ENCODE data around the gene CCDC57.
"Not testable (repeated sequence)": the region's sequence is repeated elsewhere in the genome, so short reads cannot be mapped to it uniquely, and the experiment has no call there.

CCDC57 gene

DNA sequence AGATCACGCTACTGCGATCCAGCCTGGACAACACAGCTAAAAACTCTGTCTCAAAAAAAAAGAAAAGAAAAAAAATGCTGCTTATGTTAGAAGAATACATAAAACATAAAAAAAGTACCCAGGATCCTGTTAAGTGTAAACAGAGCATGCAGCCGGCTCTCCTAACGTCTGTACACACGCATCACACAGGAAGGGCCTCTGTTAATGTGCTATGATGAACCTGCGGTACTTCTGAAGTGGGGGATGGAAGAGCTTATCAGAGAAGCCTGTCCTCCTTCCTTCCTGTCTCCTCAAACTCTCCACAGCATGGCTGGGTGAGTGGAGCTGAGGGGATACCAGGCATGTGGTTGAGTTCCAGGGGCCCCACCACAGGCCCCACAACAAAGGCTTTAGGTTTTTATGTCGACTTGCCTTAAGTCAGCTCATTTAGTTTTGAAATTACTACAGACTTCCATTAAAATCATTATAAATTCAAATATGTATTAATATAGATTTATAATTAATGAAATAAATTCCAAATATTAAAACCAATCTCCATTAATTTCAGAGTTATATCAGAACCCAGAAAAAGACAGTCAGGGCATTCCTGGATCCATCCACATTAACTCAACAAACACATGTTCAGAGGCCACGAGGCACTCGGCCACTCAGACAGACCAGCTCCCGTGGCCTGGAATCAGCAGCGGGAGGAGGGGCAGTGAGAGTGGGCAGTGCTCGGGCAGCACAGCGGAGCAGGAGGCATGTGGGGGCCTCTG lies 11.7 kb downstream of the CCDC57 start:
- peak; percentile 30 to 62 for DNase-seq

DNA sequence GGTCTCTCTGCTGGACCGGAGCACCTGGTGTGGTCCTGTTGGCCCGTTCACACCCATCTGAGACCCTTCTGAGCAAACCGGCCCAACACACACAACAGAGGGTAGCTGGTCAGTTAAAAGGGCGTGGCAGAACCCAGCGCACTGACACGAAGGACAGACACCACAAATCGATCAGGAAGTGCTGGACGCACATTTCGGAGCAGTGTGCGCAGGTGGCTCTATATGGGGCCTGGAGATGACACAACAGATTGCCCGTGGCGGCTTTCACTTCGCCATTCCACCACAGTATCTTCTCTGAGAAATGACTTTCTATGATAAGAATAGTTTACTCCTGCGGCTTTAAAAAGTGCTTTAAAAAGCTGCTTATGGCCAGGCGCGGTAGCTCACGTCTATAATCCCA lies 12.5 kb downstream of the CCDC57 start:
- no peak for DNase-seq

DNA sequence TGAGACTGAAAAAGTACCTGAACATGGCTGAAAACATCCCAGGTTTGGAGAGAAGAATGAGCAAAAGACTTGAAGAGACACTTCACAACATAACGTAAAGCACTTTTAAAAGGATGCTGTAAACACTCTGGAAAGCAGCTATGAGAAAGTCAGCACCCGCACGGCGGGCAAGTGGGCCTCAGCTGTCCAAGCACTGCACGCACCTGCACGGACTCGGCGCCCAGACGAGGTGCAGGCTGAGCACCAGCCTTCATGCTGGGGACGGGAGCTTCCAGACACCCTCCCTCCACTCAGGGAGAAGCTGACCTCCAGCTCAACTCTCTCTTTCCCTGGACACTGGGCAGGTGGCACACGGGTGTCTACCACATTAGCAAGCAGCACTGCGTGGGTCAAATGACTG lies 13.1 kb downstream of the CCDC57 start:
- DNase-seq, result no peak

DNA sequence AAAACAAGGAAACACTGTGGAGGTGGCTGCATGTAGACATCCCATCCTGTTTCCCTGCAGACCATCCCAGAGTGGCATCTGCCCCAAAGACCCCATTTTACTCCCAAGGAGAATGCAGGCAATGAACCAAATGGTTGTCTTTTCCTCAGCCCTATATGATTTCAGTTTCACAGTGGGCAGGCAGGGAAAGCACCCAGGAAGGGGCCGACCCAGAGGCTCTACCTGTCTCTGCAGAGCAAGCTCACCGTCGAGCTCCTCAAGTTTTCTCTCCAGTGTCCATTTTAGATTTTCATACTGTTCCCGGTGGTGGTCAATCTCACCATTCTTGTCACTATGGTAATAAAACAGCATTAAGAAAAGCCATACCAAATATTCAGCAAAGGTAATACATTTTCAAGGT lies 14.6 kb downstream of the CCDC57 start:
- no peak for DNase-seq

DNA sequence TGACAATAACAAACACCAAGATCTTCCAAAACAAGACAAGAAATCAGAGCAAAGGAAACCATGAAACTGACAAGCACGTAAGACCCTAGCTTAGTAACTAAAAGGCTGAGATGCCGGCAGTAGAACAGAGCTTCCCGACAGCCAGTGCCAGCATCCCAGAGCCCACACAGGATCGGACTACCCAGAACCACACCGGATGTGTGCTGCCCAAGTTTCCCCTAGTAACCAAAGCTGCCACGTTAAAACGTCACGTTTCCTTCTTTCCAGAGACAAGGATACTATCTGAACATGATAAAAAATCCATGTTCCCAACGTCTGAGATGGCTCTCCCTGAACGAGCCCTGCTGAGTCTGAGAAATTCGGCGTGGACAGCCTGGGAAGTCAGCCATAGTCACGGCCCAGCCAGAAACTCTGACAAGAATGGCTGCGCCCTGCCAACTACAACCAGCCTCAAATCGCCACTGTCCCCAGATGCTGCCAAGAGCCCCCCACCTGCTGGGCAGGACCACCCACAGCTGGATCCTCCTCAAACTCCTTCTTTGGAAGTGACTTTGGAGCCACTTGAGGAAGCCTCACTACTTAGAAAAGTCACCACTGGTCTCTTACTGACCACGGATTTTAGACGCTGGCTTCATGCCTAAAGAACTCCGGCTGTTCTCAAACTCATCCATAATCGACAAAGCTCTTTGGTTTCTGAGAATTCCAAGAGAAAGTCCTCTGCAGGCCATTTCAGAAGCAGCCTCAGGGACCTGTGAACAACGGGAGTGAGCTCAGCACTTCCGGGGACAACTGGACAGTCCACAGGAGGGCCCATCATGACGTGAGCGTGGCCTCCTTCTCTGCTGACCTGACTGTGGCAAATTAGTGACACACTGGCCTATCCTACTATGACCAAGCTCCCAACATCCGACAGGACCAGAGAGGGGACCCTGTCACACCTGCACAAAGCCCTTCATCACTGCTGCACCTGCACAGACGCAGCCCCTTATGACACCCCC lies 16.7 kb downstream of the CCDC57 start:
- DNase-seq, result no peak

DNA sequence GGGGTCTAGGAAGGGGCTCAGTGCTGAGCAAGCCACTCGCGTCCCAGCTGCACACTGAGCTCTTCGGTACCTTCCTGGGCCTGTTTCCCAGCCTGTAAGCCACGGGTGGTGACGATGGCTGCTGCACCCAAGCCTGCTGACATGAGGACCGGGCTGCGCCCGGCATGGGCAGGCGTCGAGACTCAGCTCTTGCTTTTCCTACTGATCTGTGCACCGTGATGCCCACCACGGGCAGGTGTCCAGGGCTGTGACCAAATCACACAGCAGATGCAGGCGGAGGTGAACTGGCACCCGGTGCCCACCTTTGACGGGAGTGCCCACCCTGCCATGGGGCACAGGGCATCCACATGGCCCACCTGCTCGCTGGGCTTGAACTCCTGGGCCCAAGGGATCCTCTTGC lies 17.9 kb downstream of the CCDC57 start:
- DNase-seq, result no peak

DNA sequence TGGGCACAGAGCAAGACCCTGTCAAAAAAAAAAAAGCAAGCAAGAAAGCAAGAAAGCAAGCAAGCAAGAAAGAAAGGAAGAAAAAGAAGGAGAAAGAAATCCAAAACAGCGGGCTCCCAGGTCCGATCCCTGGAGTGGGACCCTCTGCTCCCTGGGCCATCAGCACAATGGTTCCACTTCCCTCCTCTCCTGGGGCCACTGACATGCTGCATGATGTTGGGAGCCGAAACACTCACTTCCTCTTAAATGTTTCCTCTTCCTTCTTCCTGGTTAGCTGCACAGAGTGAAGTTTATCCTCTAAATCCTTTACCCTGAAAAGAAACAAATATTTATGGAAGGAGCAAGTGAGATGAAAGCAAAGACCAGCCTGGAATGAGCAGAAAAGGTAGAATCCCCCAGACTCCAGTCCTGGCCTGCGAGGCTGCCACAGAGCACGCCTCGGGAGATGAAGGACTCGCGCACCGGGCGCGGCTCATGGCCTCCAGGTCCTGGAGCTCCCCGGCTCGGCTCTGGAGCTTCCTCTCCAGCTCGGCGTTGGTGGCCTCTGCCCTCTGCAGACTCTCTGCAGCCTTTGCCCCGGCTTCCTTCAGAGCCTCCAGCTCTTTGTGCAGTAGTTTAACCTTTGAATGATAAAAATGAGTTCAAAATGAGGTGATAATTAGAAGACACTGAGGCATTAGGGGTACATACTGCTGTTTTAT lies 19.0 kb downstream of the CCDC57 start:
- no peak for DNase-seq

DNA sequence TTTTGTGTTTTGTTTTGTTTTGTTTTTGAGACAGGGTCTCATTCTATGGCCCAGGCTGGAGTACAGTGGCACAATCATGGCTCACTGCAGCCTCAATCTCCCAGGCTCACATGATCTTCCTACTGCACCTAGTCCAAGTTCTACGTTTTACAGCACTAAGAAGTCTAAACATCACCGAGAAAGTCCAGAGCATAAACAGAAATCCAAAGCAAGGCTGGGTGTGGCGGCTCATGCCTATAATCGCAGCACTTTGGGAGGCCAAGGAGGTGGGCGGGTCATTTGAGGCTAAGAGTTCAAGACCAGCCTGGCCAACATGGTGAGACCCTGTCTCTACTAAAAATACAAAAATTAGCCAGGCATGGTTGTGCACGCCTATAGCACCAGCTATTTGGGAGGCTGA lies 19.6 kb downstream of the CCDC57 start:
- not testable (repeated sequence) for DNase-seq

DNA sequence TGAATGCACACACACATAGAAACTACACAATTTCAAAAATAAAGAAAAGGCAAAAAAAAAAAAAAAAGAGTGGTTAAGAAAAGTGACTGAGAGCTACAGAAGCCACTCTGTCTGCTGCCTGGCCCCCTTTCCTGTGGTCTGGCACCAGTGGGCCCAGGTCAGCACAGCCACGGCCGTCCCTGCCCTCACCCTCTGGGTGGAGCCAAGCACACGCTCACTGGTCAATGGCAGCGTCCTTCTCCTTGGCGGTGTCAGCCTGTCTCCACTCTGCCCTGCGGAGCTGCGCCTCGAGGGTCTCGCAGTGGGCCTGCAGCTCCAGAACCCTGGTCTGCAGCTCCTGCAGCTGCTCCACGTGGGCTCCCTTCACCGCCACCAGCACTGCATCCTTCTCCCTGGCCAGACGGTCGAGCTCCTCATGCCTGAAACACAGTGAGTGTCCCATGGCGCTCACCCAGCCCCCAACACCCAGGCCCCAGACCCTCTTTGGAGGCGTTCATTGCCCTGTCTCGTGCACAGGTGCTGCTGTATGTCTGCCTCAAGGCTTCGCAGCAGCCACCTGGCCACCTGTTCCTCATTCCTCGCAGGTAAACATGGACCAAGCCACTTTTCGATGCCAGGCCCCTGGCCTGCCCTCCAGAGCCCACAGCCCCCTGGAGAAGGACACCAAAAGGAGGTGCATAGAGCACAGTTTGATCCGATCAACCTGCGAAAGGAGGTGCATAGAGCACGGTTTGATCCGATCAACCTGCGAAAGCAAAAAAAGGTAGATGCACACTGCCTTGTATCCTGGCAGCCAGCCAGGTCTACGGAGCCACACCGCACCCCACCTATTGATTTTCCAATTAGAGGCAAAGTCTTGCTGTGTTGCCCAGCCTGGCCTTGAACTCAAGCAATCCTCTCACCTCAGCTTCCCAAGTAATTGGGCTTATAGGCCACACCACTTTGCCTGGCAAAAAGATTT lies 24.4 kb downstream of the CCDC57 start:
- no peak for DNase-seq

DNA sequence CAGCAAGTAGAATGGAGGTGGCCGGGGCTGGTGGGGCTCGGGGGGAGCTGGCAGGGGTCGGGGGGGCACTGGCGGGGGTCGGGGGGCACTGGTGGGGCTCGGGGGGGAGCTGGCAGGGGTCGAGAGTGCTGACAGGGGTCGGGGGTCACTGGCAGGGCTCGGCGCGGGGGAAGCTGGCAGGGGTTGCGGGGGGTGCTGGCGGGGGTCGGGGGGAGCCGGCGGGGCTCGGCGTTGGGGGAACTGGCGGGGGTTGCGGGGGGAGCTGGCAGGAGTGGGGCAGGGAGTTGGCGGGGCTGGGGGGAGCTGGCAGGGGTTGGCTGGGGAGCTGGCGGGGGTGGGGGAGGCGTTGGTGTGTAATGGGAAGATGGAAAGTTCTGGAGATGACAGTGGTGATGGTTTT lies 25.1 kb downstream of the CCDC57 start:
- no peak for DNase-seq

DNA sequence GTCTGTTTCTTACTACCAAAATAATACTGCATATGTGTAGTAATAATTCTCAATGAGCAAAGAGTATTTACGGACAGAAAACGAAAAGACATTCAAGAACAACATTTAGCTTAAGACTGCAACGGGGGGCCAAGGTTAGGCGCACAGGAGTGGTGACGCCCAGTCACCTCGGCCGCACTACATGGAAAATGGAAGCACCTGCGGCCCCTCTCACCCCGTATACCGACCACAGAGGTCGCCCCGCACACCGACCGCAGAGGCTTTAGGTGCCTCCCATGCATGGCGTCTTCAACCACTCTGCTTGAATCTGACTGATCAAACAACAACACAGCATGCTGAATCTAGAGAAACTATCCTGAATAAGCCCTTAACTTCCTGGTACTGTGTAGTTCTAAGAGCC lies 26.4 kb downstream of the CCDC57 start:
- no peak for DNase-seq

DNA sequence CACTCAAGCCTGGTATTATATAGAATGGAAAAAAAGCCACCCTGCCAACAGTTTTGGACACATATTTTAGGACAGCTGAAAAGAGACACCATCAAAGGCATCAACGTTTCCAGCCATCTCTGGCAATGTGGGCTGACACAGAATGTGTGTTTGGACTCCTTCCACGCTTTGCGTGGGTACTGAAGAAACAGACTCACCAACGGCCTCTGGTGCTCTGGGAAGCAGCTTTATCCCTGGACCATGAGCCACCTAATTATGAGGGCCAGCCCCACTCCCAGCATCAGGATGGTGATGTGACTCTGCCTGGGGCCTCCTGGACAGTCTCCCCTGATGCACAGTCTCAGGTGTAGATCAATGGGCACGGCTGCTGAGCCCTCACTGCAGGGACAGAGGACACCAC lies 27.9 kb downstream of the CCDC57 start:
- no peak for DNase-seq

DNA sequence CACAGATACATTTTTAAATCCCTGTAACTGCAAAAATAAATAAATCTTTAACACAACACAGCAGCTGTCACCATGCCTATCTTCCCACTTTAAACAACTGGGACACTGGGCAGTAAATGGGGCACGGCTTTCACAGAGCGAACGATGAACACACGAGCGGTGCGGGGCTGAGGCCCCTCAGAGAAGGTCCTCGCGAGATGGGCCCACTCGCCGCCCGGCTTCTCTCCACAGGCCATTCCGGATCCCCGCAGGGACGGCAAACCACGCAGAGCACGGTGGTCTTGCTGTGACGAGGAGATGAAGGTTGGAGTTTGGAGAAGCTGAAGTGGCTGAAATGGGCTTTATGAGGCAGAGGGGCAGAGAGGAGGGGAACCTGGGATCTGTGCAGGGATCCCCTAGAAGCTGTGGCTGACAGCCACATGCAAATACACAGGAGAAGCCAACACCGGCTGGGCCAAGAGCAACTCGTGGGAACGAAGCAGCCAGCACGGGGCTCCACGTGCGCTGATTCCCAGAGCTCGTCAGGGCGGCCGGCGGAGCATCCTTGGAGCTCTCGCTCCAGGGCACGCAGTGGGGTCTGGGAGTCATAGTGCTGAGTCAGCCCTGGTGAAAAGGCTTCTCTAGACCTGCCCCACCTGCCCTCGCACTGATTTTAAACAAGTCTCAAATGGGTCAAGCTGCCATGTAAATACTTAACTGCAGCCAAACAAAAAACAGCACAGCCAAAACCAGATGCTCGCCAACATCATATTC lies 31.7 kb downstream of the CCDC57 start:
- DNase-seq, result no peak

DNA sequence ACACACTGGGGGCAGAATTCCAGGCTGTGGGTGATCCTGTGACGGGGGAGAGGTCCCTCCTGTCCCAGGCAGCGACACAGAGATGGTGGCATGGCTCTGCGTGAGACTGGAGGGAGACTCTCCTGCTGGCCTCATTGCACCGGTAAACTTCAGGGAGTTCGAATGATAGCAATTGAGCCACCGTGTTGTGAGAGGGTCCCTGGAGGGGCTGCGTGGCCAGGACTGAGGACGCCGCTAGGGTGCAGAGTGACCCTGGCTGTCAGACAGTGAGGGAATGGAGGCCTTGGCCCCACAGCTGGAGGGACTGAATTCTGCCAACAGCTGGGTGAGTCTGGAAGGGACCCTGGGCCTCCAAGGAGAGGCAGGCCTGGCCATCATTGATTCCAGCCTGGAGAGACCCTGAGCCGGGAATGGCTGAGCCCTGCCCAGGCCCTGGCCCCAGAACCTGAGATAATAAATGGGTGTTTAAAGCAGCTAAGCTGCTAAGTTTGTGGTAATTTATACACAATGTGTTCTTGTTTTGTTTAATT lies 32.6 kb downstream of the CCDC57 start:
- DNase-seq, result no peak

DNA sequence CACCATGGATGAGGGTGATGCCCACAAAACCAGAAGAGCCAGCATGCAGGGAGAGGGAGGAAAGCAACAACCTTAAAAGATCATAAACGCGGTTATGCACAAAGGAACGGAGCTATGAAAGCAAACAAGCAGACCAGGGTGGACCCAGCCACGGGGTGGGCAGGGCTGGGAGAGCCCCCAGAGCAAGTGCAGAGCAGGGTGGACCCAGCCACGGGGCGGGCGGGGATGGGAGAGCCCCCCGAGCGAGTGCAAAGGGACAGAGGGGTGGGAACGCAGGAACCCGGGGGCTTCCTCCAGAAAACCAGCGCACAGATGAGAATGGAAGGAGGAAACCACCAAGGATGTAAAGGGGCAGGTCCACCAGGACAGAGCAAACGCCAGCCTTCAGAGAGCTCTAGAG lies 33.2 kb downstream of the CCDC57 start:
- no peak for DNase-seq

DNA sequence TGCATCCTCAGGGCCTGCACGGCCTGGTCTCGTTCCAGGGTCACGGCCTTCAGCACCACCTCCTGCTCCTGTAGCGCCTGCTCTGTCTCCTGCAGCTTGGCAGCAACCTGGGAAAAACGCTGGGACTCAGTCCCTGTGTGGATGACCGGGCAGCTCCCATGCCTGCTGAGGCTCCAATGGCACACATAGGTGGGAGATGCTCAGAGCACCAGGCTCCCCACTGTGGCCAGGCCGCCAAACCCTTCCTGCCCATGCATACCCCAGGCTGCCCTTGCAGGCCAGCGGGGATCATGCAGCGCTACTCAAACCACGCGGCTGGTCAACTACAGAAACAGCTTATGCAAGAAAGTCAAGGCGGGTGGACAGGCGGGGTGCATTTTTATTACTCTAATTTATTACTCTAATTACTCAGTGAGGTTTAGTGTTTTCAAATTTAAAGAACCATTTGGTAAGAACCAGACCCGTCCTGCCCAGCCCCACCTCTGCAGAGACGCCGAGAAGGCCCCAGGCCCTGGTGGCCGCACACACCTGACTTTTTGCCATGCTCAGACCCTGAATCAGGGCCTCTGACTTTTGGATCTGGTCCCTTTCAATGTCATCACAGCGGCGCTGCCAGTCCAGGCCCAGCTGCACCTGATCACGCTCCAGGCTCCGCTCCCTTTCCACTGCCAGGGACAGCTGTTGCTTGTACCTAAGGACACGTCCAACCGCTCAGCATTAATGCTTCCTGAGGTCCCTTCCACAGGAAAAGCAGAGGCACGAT lies 34.0 kb downstream of the CCDC57 start:
- no peak for DNase-seq

DNA sequence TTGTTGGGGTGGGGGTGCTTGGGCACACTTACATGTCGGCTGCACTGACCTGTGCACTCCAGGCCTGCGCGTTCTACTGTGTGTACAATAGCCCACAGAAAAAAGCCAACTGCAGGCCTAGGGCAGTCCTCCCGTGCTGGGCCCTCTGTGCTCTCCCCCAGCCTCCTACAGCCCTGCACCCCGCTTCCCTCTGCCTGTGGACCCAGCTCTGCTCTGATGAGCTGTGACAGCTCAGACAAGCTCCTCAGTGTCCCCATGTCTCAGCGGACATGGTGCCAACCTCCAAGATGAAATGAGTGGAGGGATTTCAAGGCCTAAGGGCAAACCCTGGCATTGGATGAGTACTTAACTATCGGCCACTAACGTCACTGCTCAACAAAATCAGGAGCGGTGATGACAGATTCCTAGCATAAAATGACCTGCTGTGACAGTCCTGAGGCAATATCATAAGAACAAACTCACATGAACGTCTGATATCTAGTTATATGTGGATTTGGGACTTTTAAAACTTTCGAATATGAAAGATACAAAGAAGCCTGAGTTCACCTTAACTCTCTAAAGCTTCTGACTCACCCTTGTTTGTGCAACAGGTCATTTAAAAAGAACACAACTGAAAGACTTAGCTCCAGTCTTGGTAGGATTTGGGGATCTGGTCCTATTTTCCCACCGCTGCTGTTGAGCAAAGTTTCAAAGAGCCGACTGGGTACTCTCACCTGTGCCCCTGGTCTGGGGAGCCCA lies 34.7 kb downstream of the CCDC57 start:
- no peak for DNase-seq

DNA sequence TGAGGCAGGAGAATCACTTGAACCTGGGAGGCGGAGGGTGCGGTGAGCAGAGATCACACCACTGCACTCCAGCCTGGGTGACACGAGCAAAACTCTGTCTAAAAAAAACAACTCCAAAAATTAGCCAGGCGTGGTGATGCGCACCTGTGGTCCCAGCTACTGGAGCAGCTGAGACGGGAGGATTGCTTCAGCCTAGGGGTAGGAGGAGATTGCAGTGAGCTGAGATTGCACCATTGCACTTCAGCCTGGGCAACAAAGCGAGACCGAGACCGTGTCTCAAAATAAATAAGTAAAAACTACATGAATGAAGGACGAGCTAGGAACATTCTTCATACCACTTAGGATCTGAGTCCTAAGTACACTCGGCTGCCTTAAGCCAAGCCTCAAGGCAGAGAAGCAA lies 35.4 kb downstream of the CCDC57 start:
- no peak for DNase-seq

DNA sequence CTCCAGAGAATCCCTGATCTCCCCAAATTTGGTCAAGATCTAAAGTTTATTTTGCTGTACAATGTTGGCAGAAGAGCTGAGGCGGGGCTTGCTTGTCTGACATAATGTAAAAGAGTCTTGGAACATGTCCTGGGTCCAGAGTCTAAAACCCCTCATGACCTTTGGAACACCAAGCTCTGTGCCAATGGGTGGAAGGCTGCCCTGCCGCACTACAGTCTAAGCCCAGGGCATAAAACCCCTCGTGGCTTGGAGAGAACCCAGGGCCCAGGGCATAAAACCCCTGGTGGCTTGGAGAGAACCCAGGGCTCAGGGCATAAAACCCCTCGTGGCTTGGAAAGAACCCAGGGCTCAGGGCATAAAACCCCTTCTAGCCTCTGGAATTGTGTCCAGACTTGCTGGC lies 36.7 kb downstream of the CCDC57 start:
- DNase-seq, result no peak

DNA sequence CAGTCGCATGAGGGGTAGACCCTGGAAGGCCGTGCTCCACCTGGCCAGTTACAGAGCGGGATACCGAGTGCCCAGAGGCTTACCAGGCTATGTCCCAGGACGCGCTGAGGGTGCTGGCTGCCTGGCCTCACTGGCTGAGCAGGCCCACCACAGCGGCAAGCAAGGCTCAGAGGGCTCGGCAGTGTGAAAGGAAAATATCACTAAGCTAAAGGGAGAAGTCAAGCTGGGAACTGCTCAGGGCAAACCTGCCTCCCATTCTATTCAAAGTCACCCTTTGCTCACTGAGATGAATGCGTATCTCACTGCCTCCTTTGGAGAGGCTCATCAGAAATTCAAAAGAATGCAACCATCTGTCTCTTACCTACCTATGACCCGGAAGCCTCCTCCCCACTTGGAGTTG lies 37.4 kb downstream of the CCDC57 start:
- DNase-seq, result no peak

Data from stimulated activated CD4-positive, alpha-beta T cell treated with anti-CD3 and anti-CD28 coated beads, Interleukin-4, amount 100 ng/mL, for 4 hours (primary cell).